ENCODE data around the gene DNAAF3.

GRCh38 chr19:55213547-55213946, 47.1 kb upstream of the DNAAF3 start:
- TF ChIP-seq POLR2A (IDR thresholded peaks at IDR 0.05) = no peak
- TF ChIP-seq POLR2AphosphoS5 (IDR thresholded peaks at IDR 0.05) = no peak

All from suprapubic skin (tissue), 4 donors.